GM23338 (cell line): ENCODE results near the gene BCAS1.

Experiments used
- EZH2 ChIP-seq: fragments of 200-600 bp; sonication (generic); IDR thresholded peaks from one replicate; pipeline ENCODE4 v1.8.0; 2017; ENCODE audit warnings: antibody characterized with exemption, mild to moderate bottlenecking, low read depth; ENCODE audit not compliant: unreplicated experiment
- EZH2phosphoT487 ChIP-seq: fragments of 200-600 bp; sonication (generic); IDR thresholded peaks from one replicate; pipeline ENCODE4 v1.8.1; 2018; ENCODE audit warnings: antibody characterized with exemption; ENCODE audit not compliant: unreplicated experiment
- NANOG ChIP-seq: IDR thresholded peaks from 2 replicates; pipeline ENCODE4 v1.6.1; 2016; ENCODE audit warnings: antibody characterized with exemption, borderline replicate concordance
- POLR2AphosphoS5 ChIP-seq: IDR thresholded peaks from 2 replicates; pipeline ENCODE4 v1.6.1; 2016; ENCODE audit warnings: antibody characterized with exemption, low read depth
- STAT1 ChIP-seq: IDR thresholded peaks from one replicate; pipeline ENCODE4 v1.6.1; 2016; ENCODE audit warnings: antibody characterized with exemption; ENCODE audit not compliant: unreplicated experiment
- TF ChIP-seq, protein P1 (sequence below), 2 experiments: fragments of 200-600 bp in 1 of 2; sonication (generic) in 1 of 2; conservative IDR thresholded peaks; 2 replicates each; pipeline versions ENCODE4 v1.5.1 to v1.6.1; 2016 to 2017; ENCODE audit warnings: antibody characterized with exemption in 2 of 2, low read depth in 2 of 2, mild to moderate bottlenecking in 2 of 2, moderate library complexity in 1 of 2
- TF ChIP-seq, protein P2 (sequence below): IDR thresholded peaks from one replicate; pipeline ENCODE4 v1.6.1; 2018; ENCODE audit warnings: antibody characterized with exemption; ENCODE audit not compliant: unreplicated experiment
- TF ChIP-seq, protein P3 (sequence below): IDR thresholded peaks from 2 replicates; pipeline ENCODE4 v1.6.1; 2016; ENCODE audit warnings: antibody characterized with exemption

- TF ChIP-seq, protein P1, sequence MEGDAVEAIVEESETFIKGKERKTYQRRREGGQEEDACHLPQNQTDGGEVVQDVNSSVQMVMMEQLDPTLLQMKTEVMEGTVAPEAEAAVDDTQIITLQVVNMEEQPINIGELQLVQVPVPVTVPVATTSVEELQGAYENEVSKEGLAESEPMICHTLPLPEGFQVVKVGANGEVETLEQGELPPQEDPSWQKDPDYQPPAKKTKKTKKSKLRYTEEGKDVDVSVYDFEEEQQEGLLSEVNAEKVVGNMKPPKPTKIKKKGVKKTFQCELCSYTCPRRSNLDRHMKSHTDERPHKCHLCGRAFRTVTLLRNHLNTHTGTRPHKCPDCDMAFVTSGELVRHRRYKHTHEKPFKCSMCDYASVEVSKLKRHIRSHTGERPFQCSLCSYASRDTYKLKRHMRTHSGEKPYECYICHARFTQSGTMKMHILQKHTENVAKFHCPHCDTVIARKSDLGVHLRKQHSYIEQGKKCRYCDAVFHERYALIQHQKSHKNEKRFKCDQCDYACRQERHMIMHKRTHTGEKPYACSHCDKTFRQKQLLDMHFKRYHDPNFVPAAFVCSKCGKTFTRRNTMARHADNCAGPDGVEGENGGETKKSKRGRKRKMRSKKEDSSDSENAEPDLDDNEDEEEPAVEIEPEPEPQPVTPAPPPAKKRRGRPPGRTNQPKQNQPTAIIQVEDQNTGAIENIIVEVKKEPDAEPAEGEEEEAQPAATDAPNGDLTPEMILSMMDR (conservative IDR thresholded peaks at IDR 0.05; ENCODE audit: low read depth in 2 of 2): no peak
- TF ChIP-seq, protein P2, sequence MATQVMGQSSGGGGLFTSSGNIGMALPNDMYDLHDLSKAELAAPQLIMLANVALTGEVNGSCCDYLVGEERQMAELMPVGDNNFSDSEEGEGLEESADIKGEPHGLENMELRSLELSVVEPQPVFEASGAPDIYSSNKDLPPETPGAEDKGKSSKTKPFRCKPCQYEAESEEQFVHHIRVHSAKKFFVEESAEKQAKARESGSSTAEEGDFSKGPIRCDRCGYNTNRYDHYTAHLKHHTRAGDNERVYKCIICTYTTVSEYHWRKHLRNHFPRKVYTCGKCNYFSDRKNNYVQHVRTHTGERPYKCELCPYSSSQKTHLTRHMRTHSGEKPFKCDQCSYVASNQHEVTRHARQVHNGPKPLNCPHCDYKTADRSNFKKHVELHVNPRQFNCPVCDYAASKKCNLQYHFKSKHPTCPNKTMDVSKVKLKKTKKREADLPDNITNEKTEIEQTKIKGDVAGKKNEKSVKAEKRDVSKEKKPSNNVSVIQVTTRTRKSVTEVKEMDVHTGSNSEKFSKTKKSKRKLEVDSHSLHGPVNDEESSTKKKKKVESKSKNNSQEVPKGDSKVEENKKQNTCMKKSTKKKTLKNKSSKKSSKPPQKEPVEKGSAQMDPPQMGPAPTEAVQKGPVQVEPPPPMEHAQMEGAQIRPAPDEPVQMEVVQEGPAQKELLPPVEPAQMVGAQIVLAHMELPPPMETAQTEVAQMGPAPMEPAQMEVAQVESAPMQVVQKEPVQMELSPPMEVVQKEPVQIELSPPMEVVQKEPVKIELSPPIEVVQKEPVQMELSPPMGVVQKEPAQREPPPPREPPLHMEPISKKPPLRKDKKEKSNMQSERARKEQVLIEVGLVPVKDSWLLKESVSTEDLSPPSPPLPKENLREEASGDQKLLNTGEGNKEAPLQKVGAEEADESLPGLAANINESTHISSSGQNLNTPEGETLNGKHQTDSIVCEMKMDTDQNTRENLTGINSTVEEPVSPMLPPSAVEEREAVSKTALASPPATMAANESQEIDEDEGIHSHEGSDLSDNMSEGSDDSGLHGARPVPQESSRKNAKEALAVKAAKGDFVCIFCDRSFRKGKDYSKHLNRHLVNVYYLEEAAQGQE: no peak
- no peak for TF ChIP-seq NANOG
- no peak for TF ChIP-seq EZH2phosphoT487
- TF ChIP-seq EZH2: no peak
- TF ChIP-seq POLR2AphosphoS5: no peak
- TF ChIP-seq, protein P3, sequence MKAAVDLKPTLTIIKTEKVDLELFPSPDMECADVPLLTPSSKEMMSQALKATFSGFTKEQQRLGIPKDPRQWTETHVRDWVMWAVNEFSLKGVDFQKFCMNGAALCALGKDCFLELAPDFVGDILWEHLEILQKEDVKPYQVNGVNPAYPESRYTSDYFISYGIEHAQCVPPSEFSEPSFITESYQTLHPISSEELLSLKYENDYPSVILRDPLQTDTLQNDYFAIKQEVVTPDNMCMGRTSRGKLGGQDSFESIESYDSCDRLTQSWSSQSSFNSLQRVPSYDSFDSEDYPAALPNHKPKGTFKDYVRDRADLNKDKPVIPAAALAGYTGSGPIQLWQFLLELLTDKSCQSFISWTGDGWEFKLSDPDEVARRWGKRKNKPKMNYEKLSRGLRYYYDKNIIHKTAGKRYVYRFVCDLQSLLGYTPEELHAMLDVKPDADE: no peak
- TF ChIP-seq STAT1: no peak
These were observed 13.1 kb upstream of the BCAS1 start for GRCh38 chr20:54083459-54083858.
